ENCODE data around the gene KRTAP2-2.
"Not testable (repeated sequence)": the region's sequence is repeated elsewhere in the genome, so short reads cannot be mapped to it uniquely, and the experiment has no call there.

Gene KRTAP2-2, protein sequence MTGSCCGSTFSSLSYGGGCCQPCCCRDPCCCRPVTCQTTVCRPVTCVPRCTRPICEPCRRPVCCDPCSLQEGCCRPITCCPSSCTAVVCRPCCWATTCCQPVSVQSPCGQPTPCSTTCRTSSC

DNA sequence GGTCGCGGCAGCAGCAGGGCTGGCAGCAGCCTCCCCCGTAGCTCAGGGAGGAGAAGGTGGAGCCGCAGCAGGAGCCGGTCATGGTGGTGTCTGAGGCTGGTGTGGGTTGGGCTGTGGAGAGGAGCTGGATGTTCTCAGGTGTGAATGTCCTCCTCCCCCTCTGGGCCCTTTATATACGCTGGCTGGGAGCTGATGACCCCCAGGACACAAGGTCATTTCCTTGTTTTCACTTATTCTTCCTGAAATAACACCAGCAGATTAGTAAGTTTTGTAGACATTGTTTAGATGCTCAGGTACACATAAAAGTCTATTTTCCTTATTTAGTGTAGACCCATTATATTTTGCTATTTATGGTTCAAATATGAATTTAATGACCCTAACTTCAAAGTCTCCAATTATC, at the start of gene KRTAP2-2:
KRTAP2-2 (minus strand) TSS at position 101 of the 400 bp plus-strand sequence; CDS start at position 82, 19 bp downstream.
- DNase-seq = not testable (repeated sequence)

DNA sequence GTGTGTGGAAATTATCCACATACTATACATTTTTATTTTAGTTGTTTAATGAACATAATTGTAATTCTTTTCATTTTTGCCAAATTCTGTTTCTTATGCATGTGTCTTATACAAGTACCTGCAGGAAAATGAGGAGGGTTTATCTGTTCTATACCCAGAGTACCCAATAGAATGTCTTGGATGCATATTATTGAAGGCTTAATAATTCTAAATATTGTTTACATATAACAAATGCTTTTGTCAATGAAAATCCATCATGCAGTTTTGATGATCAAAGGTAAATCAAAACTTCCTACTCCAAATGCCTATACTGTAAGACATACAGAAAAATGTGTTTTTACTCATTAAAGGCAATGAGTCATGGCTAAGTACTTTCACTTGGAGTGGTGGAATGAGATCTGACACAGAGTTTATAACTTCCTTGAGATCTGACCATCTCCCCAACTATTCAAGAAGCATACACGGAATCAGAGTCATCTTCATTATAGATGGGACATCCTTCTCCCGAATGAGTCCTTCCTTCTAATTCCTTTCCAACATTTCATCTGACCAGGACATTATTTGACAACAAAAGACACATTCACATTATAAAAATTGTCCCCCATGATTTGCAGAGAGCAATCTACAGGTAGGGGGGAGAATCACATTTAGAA, 49.5 kb upstream of the KRTAP2-2 start:
- DNase-seq = peak; percentile 28 to 67

DNA sequence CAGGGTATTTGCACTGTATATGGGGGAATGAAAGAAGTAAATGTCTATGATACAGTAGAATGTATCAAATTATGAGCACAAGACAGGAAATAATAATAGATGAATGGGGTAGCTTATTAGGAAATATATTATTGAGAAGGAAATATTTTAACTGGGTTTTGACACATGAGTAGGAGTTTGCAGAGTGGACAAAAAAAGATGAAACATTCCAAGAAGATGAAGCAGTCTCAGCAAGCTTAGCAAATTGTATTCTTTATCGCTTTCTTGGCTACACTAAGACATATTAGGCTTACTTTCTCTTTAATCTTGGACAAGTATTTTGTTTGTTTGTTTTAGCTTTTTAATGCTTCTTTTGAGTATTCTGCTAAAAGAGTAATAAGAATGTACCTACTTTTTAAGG, 48.9 kb upstream of the KRTAP2-2 start:
- DNase-seq = no peak

GRCh38 chr17:41101586-41102259, 46.7 kb upstream of the KRTAP2-2 start, which contains the start of gene KRTAP4-16:
KRTAP4-16 (minus strand) TSS chr17:41102209; CDS start chr17:41102209, 0 bp downstream.
- no peak for DNase-seq

- DNase-seq = peak; percentile 55 to 59
Measured at GRCh38 chr17:41099682-41100480, 44.9 kb upstream of the KRTAP2-2 start.

DNA sequence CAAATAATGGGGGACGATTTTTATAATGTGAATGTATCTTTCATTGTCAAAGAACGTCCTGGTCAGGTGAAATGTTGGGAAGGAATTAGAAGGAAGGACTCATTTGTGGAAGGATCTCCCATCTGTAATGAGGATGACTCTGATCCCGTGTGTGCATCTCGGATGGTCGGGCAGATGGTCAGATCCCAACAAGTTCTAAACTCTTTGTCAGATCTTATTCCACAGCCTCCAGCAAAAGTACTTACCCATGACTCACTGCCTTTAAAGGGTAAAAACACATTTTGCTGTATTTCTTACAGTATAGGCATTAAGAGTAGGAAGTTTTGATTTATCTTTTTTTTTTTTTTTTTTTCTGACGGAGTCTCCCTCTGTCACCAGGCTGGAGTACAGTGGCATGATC, 43.5 kb upstream of the KRTAP2-2 start:
- DNase-seq = no peak

- DNase-seq = no peak
Measured at GRCh38 chr17:41098042-41098441, 43.0 kb upstream of the KRTAP2-2 start, which contains the start of gene KRTAP4-8. KRTAP4-8 (minus strand) TSS chr17:41098142; CDS start chr17:41098084, 58 bp downstream.

DNA sequence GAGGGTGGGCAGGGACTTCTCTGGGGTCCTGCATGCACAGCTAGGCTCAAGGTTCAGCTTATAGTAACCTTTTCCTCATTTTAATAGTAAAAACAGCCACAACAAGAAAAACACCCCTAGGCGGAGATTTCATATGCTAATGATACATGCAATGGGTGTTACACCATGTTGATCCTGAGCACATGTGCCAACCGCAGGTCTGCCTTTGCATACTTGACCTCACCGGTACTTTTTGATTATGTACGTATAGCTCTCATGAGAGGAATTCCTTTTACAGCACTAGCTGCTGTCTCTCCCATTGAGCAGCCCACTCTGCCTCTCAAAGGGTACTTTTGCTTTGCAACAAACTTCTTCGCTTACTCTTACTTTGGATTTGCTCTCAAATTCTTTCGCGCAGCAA, 41.0 kb upstream of the KRTAP2-2 start:
- no peak for DNase-seq

DNA sequence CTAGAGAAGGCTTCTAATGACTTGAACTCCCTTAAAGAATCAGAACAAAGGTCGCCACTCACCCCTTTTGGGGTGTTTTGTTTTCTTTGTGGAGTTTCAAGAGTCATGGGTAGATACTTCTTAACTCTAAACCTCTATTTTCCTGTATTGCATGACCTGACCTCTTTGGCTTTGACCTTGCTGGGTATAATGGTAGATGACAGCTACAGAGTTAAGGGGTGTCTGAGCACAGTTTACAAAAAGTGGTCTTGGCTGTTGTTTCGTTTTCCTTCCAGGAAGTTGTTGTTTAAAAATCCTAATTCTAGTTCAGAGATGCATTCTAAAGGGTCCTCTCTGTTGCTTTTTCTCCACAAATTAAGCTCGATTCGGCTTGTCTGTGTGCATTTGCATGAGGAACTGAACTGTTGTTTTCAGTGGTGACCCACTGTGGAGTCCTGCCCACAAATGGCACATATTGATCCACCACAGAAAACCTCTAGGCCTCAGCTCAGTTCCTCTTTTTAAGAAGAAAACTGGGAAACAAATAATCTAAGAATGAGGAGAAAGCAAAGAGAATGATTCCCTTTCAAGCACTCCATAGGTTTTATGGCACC, 33.8 kb upstream of the KRTAP2-2 start:
- not testable (repeated sequence) for DNase-seq

GRCh38 chr17:41084100-41084856, 29.2 kb upstream of the KRTAP2-2 start, which contains the start of gene KRTAP4-7:
KRTAP4-7 (plus strand) TSS chr17:41084150; CDS start chr17:41084207, 57 bp downstream.
- DNase-seq = not testable (repeated sequence)

- DNase-seq = peak; percentile 25 to 59
Measured at GRCh38 chr17:41083427-41083826, 28.4 kb upstream of the KRTAP2-2 start.

DNA sequence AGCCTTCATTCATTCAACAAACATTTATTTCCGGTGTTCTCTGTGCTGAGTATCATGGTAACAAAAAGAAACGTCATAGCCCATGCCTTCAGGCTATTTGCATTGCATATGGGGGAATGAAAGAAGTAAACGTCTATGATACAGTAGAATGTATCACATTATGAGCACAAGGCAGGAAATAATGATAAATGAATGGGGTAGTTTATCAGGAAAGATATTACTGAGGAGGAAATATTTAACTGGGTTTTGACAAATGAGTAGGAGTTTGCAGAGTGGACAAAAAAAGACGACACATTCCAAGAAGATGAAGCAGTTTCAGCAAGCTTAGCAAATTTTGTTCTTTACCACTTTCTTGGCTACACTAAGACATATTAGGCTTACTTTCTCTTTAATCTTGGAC, 27.6 kb upstream of the KRTAP2-2 start:
- DNase-seq = no peak

DNA sequence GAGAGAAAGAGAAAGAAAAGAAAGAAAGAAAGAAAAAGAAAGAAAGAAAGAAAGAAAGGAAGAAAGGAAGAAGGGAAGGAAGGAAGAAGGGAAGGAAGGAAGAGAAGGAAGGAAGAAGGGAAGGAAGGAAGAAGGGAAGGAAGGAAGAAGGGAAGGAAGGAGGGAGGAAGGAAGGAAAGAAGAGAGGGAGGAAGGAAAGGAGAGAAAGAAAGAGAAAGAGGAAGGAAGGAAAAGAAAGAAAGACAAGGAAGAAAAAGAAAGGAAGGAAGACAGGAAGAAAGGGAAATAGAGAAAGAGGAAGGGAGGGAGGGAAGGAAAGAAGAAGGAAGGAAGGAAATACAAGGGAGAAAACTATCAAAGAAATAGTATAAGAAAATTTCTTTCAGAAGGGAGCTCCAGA, 21.8 kb upstream of the KRTAP2-2 start:
- DNase-seq = no peak

DNA sequence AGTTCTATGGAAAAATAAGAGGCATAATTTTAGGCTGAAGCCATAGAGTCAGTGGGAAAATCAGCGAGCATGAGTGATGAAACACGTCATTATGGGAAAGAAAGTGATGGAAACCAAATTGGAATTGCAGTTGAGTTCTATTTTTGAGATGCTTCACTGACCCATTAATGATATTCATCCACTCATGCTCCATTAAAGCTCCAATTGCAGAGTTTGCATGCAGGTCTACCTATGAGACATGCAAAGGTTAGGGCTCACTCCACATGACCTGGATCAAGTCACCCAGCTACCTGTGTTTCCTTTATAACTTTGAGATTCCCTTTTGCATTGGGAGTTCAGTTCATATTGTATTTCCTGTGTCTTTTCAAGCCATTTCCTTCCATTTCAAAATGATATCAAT, 18.6 kb upstream of the KRTAP2-2 start:
- no peak for DNase-seq

DNA sequence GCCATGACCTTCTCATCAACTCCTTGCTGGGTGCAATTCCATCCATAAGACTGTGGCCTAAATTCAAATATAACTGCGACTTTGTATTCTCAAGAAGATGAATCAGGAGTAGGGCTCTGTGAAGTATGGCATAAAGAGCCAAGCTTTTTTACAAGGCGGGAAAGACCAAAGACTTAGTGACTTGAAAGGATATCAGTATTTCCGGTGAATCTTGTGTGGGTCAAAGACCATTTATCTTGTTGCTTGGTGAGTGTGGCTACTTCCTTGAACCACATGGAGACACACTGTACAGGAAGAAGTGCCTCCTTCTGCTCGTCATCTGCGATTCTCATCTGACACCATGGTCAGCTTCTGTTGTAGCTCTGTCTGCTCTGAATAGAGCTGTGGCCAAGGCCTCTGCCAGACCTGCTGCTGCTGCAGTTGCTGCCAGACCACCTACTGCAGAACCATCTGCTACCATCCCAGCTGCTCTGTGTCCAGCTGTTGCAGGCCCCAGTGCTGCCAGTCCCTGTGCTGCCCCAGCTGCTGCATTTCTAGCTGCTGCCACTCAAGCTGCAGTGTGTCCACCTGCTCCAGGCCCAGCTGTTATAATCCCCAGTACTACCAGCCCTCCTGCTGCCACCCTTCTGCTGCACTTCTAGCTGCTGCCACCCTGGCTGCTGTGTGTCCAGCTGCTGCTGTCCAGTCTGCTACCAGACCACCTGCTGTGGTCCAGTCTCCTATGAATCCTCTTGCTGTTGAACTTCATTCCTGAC, 16.8 kb upstream of the KRTAP2-2 start:
- DNase-seq = no peak

GRCh38 chr17:41069031-41069430, 14.0 kb upstream of the KRTAP2-2 start:
- DNase-seq = no peak

DNA sequence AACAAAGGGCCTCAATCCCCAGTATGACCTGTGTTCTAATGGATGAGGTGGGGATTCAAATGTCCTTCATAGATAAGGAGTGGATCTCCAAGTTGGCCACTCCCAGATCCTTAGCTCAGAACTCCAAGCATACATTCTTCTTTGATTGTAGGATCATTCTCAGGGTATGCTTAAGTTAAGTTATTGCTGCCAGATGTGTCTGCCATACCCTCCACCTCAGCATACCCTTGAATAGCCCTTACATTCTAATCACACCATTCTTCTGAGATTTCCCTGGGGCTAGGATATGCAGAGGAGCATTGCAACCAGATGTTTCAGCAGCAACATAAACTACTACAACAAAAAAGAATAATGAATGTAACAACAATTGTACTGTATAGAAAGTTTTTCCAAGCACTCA, 12.3 kb upstream of the KRTAP2-2 start:
- no peak for DNase-seq

GRCh38 chr17:41065829-41066624, 11.0 kb upstream of the KRTAP2-2 start, which contains the start of gene KRTAP2-4:
KRTAP2-4 (minus strand) TSS chr17:41065879; CDS start chr17:41065845, 34 bp downstream.
- peak in 1 of 2 experiments; percentile 32 for DNase-seq

- not testable (repeated sequence) for DNase-seq
Measured at GRCh38 chr17:41065016-41065689, 10.1 kb upstream of the KRTAP2-2 start.
